ENCODE results near the gene IFT122.

DNA sequence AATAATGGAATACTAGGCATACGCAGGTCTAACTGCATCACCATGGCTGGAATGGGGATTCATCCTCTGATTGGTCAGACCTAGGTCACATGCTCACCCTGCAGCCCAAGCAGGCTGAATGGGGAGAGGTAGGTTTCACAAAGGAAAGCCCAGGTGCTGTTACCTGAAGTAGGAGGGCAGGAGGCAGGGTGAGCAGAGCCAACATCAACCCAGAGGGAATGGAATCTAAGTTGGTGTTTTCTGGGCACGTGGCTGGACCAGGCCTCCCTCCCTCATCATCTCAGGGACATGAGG lies 96.3 kb downstream of the IFT122 start:
- no peak for TF ChIP-seq POLR2AphosphoS5 (IDR thresholded peaks at IDR 0.05)
- TF ChIP-seq, protein P1, sequence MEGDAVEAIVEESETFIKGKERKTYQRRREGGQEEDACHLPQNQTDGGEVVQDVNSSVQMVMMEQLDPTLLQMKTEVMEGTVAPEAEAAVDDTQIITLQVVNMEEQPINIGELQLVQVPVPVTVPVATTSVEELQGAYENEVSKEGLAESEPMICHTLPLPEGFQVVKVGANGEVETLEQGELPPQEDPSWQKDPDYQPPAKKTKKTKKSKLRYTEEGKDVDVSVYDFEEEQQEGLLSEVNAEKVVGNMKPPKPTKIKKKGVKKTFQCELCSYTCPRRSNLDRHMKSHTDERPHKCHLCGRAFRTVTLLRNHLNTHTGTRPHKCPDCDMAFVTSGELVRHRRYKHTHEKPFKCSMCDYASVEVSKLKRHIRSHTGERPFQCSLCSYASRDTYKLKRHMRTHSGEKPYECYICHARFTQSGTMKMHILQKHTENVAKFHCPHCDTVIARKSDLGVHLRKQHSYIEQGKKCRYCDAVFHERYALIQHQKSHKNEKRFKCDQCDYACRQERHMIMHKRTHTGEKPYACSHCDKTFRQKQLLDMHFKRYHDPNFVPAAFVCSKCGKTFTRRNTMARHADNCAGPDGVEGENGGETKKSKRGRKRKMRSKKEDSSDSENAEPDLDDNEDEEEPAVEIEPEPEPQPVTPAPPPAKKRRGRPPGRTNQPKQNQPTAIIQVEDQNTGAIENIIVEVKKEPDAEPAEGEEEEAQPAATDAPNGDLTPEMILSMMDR (IDR thresholded peaks at IDR 0.05), result no peak
